GM21529 (cell line): ENCODE measurements around the gene C9orf43.

Source experiments
- ATAC-seq: cut with Tn5 transposase; IDR thresholded peaks from one replicate; pipeline ENCODE4 v1.9.1; 2021; ENCODE audit not compliant: unreplicated experiment

The C9orf43 gene

GRCh38 chr9:113463418-113464285 lies 53.1 kb downstream of the C9orf43 start, which contains the start of gene RGS3:
Gene RGS3, plus strand, starts transcription at chr9:113463727. Its CDS starts 76 bp downstream, at chr9:113463803.
- ATAC-seq = no peak

- no peak for ATAC-seq
Measured at GRCh38 chr9:113464286-113464660, 53.7 kb downstream of the C9orf43 start.

- ATAC-seq = no peak
Measured at GRCh38 chr9:113465599-113466140, 55.1 kb downstream of the C9orf43 start.

GRCh38 chr9:113467183-113467582 lies 56.6 kb downstream of the C9orf43 start:
- no peak for ATAC-seq

GRCh38 chr9:113468716-113469448 lies 58.3 kb downstream of the C9orf43 start:
- no peak for ATAC-seq

- ATAC-seq = no peak
Measured at GRCh38 chr9:113471143-113471542, 60.6 kb downstream of the C9orf43 start.

- ATAC-seq = no peak
Measured at GRCh38 chr9:113471566-113471965, 61.0 kb downstream of the C9orf43 start.

GRCh38 chr9:113472199-113472598 lies 61.7 kb downstream of the C9orf43 start:
- ATAC-seq = no peak

- no peak for ATAC-seq
Measured at GRCh38 chr9:113474360-113475028, 63.9 kb downstream of the C9orf43 start.

- no peak for ATAC-seq
Measured at GRCh38 chr9:113475031-113475430, 64.5 kb downstream of the C9orf43 start.

- ATAC-seq = no peak
Measured at GRCh38 chr9:113475992-113476391, 65.4 kb downstream of the C9orf43 start.

GRCh38 chr9:113476511-113476916 lies 66.0 kb downstream of the C9orf43 start:
- no peak for ATAC-seq

- ATAC-seq = no peak
Measured at GRCh38 chr9:113477058-113477457, 66.5 kb downstream of the C9orf43 start.

- no peak for ATAC-seq
Measured at GRCh38 chr9:113477661-113478060, 67.1 kb downstream of the C9orf43 start.

GRCh38 chr9:113479174-113479621 lies 68.7 kb downstream of the C9orf43 start:
- ATAC-seq = no peak
